HepG2 (cell line): ENCODE results near the gene ABCC10. TPM values are rescaled to one million over a fixed set of nuclear protein-coding genes. Genes with fewer than 3 reads are reported as not detected.

Experiments used
- BORCS8-MEF2B ChIP-seq: sonication (generic); formaldehyde crosslinking; IDR thresholded peaks from 2 replicates; pipeline ENCODE4 v1.8.0; 2022; ENCODE audit warnings: mild to moderate bottlenecking, missing genetic modification reagents
- CAMTA2 ChIP-seq: sonication (generic); formaldehyde crosslinking; IDR thresholded peaks from 2 replicates; pipeline ENCODE4 v1.4.0; 2020; ENCODE audit warnings: mild to moderate bottlenecking, missing genetic modification reagents, borderline replicate concordance
- E2F5 ChIP-seq: sonication (generic); formaldehyde crosslinking; conservative IDR thresholded peaks from 2 replicates; pipeline ENCODE4 v1.4.0; 2020; ENCODE audit warnings: missing genetic modification reagents
- HMGA1 ChIP-seq: sonication (generic); formaldehyde crosslinking; conservative IDR thresholded peaks from 2 replicates; pipeline ENCODE4 v1.4.0; 2020; ENCODE audit warnings: missing genetic modification reagents
- NCOA5 ChIP-seq: sonication (generic); formaldehyde crosslinking; IDR thresholded peaks from 2 replicates; pipeline ENCODE4 v1.4.0; 2020; ENCODE audit warnings: missing genetic modification reagents
- PITX1 ChIP-seq: sonication (generic); formaldehyde crosslinking; IDR thresholded peaks from 2 replicates; pipeline ENCODE4 v1.5.1; 2020; ENCODE audit warnings: mild to moderate bottlenecking, missing genetic modification reagents
- POGZ ChIP-seq: sonication (generic); formaldehyde crosslinking; IDR thresholded peaks from 2 replicates; pipeline ENCODE4 v1.4.0; 2020; ENCODE audit warnings: mild to moderate bottlenecking, missing genetic modification reagents
- POLR2AphosphoS2 ChIP-seq: IDR thresholded peaks from 2 replicates; pipeline ENCODE4 v1.6.1; 2011; ENCODE audit warnings: low read depth, low read length, improper control_type of control experiment
- PRMT3 ChIP-seq: sonication (generic); formaldehyde crosslinking; IDR thresholded peaks from 2 replicates; pipeline ENCODE4 v1.8.1; 2022; ENCODE audit warnings: low read depth, mild to moderate bottlenecking, moderate library complexity, missing genetic modification reagents, borderline replicate concordance
- SMAD3 ChIP-seq: sonication (generic); formaldehyde crosslinking; IDR thresholded peaks from 2 replicates; pipeline ENCODE4 v1.4.0; 2020; ENCODE audit warnings: missing genetic modification reagents
- TARDBP ChIP-seq: sonication (generic); formaldehyde crosslinking; IDR thresholded peaks from 2 replicates; pipeline ENCODE4 v1.8.0; 2022; ENCODE audit warnings: mild to moderate bottlenecking, missing genetic modification reagents
- TCF12 ChIP-seq, 2 experiments: fragments of 450-650 bp in 1 of 2; sonication (generic) in 1 of 2; formaldehyde crosslinking in 1 of 2; IDR thresholded peaks; 2 replicates each; pipeline versions ENCODE4 v1.6.1 to v1.8.0; 2017 to 2022; ENCODE audit warnings: antibody characterized with exemption in 1 of 2, mild to moderate bottlenecking in 1 of 2, missing genetic modification reagents in 1 of 2, moderate library complexity in 1 of 2
- polyA plus RNA-seq, 8 experiments: library from polyadenylated mRNA; depleted of rRNA in 3 of 8; stranded (reverse) in 7 of 8; unstranded in 1 of 8; fragments of >200 nt; fragmentation: Illumina TruSeq in 4 of 8; extraction: Trizol in 4 of 8; gene quantifications; 2 replicates each; pipeline versions ENCODE4 v1.2.1 to v1.2.3, GENCODE V29; 2011 to 2016; ENCODE audit warnings: low read depth in 4 of 8, missing spikeins in 1 of 8, mixed read lengths in 1 of 8; ENCODE audit not compliant: insufficient read depth in 1 of 8
- total RNA-seq, 5 experiments: library from RNA; depleted of rRNA; stranded (reverse); fragments of >200 nt; fragmentation: Illumina TruSeq; extraction: Trizol; gene quantifications; 2 replicates each; pipeline ENCODE4 v1.2.3, GENCODE V29; 2016; ENCODE audit warnings: low read depth in 1 of 5
- TF ChIP-seq, protein P1 (sequence below): sonication (generic); formaldehyde crosslinking; IDR thresholded peaks from 2 replicates; pipeline ENCODE4 v1.8.1; 2023; ENCODE audit warnings: mild to moderate bottlenecking, missing genetic modification reagents
- TF ChIP-seq, protein P2 (sequence below), 2 experiments: sonication (generic) in 1 of 2; formaldehyde crosslinking in 1 of 2; IDR thresholded peaks; 2 replicates each; pipeline versions ENCODE4 v1.5.1 to v1.6.1; 2011 to 2020; ENCODE audit warnings: borderline replicate concordance in 1 of 2, low read depth in 1 of 2, low read length in 1 of 2, mild to moderate bottlenecking in 1 of 2, missing genetic modification reagents in 1 of 2, moderate library complexity in 1 of 2
- TF ChIP-seq, protein P3 (sequence below): sonication (generic); formaldehyde crosslinking; IDR thresholded peaks from 2 replicates; pipeline ENCODE4 v1.4.0; 2020; ENCODE audit warnings: mild to moderate bottlenecking, missing genetic modification reagents
- TF ChIP-seq, protein P4 (sequence below): sonication (generic); formaldehyde crosslinking; IDR thresholded peaks from 2 replicates; pipeline ENCODE4 v1.5.0; 2020; ENCODE audit warnings: missing genetic modification reagents
- TF ChIP-seq, protein P5 (sequence below): sonication (generic); formaldehyde crosslinking; IDR thresholded peaks from 2 replicates; pipeline ENCODE4 v1.4.0; 2020; ENCODE audit warnings: missing genetic modification reagents, borderline replicate concordance

The ABCC10 gene
- total and polyA plus RNA-seq, 2 of the 13 experiments (the other 11 are each of a cell fraction or from before 2014, with no cell fraction given): 16.0 to 24.3 TPM

DNA sequence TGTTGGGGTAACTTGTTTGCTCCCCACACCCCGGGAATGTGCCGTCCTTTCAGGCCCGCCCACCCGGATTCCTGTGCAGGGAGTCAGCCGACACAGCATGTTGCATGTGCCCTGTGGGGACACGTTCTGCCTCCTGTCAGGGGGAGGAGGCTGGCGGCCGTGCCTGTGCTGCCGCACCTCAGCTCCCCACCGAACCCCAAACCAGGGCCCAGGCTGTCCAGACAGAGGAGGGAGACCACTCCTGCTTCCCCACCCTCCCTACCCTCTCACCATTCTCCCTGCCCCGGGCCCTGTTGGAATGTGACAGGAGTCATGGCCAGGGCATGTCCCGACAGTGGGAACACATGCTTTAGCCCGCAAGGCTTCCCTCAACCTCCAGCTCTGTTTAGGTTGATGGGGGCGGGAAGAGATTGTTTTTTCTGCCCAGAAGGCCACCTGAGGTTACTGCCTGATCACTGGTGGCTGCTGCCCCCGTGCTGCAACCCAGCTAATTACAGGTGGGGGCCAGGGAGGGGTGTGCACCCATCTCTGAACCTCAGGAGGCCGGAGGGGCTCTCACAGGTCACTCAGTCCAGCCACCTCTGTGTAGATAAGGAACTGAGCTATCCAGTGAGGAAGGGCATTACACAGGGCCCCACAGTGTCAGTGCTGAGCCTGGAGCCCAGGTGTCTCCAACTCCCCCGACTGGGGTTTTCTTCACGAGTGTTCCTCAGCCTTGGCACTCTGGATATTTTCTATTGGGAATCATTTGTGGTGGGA is 69.2 kb downstream of the ABCC10 start (continued):
- TF ChIP-seq, protein P1, sequence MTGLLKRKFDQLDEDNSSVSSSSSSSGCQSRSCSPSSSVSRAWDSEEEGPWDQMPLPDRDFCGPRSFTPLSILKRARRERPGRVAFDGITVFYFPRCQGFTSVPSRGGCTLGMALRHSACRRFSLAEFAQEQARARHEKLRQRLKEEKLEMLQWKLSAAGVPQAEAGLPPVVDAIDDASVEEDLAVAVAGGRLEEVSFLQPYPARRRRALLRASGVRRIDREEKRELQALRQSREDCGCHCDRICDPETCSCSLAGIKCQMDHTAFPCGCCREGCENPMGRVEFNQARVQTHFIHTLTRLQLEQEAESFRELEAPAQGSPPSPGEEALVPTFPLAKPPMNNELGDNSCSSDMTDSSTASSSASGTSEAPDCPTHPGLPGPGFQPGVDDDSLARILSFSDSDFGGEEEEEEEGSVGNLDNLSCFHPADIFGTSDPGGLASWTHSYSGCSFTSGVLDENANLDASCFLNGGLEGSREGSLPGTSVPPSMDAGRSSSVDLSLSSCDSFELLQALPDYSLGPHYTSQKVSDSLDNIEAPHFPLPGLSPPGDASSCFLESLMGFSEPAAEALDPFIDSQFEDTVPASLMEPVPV (CRISPR knock-in tag): no peak
- TF ChIP-seq, protein P2, sequence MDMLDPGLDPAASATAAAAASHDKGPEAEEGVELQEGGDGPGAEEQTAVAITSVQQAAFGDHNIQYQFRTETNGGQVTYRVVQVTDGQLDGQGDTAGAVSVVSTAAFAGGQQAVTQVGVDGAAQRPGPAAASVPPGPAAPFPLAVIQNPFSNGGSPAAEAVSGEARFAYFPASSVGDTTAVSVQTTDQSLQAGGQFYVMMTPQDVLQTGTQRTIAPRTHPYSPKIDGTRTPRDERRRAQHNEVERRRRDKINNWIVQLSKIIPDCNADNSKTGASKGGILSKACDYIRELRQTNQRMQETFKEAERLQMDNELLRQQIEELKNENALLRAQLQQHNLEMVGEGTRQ (IDR thresholded peaks at IDR 0.05; ENCODE audit: low read depth, low read length): no peak
- TF ChIP-seq, protein P2 (CRISPR knock-in tag; IDR thresholded peaks at IDR 0.05; ENCODE audit: borderline replicate concordance): peak; percentile 25; the same call in 1 of the 2 replicates
- no peak for TF ChIP-seq HMGA1 (CRISPR knock-in tag)
- no peak for TF ChIP-seq TARDBP (CRISPR knock-in tag)
- TF ChIP-seq PRMT3 (CRISPR knock-in tag): no peak
- TF ChIP-seq E2F5: no peak
- no peak for TF ChIP-seq POLR2AphosphoS2
- TF ChIP-seq, protein P3, sequence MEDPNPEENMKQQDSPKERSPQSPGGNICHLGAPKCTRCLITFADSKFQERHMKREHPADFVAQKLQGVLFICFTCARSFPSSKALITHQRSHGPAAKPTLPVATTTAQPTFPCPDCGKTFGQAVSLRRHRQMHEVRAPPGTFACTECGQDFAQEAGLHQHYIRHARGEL (CRISPR knock-in tag): no peak
- TF ChIP-seq TCF12 (IDR thresholded peaks at IDR 0.05): no peak
- no peak for TF ChIP-seq TCF12 (CRISPR knock-in tag; IDR thresholded peaks at IDR 0.05)
- TF ChIP-seq, protein P4, sequence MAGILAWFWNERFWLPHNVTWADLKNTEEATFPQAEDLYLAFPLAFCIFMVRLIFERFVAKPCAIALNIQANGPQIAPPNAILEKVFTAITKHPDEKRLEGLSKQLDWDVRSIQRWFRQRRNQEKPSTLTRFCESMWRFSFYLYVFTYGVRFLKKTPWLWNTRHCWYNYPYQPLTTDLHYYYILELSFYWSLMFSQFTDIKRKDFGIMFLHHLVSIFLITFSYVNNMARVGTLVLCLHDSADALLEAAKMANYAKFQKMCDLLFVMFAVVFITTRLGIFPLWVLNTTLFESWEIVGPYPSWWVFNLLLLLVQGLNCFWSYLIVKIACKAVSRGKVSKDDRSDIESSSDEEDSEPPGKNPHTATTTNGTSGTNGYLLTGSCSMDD (CRISPR knock-in tag): no peak
- no peak for TF ChIP-seq CAMTA2
- peak; percentile 42; the same call in 1 of the 2 replicates for TF ChIP-seq PITX1
- TF ChIP-seq SMAD3: no peak
- no peak; the same call in 1 of the 2 replicates for TF ChIP-seq BORCS8-MEF2B (CRISPR knock-in tag)
- TF ChIP-seq, protein P5, sequence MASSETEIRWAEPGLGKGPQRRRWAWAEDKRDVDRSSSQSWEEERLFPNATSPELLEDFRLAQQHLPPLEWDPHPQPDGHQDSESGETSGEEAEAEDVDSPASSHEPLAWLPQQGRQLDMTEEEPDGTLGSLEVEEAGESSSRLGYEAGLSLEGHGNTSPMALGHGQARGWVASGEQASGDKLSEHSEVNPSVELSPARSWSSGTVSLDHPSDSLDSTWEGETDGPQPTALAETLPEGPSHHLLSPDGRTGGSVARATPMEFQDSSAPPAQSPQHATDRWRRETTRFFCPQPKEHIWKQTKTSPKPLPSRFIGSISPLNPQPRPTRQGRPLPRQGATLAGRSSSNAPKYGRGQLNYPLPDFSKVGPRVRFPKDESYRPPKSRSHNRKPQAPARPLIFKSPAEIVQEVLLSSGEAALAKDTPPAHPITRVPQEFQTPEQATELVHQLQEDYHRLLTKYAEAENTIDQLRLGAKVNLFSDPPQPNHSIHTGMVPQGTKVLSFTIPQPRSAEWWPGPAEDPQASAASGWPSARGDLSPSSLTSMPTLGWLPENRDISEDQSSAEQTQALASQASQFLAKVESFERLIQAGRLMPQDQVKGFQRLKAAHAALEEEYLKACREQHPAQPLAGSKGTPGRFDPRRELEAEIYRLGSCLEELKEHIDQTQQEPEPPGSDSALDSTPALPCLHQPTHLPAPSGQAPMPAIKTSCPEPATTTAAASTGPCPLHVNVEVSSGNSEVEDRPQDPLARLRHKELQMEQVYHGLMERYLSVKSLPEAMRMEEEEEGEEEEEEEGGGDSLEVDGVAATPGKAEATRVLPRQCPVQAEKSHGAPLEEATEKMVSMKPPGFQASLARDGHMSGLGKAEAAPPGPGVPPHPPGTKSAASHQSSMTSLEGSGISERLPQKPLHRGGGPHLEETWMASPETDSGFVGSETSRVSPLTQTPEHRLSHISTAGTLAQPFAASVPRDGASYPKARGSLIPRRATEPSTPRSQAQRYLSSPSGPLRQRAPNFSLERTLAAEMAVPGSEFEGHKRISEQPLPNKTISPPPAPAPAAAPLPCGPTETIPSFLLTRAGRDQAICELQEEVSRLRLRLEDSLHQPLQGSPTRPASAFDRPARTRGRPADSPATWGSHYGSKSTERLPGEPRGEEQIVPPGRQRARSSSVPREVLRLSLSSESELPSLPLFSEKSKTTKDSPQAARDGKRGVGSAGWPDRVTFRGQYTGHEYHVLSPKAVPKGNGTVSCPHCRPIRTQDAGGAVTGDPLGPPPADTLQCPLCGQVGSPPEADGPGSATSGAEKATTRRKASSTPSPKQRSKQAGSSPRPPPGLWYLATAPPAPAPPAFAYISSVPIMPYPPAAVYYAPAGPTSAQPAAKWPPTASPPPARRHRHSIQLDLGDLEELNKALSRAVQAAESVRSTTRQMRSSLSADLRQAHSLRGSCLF (CRISPR knock-in tag): no peak
- no peak for TF ChIP-seq NCOA5 (CRISPR knock-in tag)
- TF ChIP-seq POGZ: no peak
